GM21367 (cell line): ENCODE measurements around the gene SETD1A.

Source experiments
- ATAC-seq: cut with Tn5 transposase; IDR thresholded peaks from one replicate; pipeline ENCODE4 v1.9.1; 2021; ENCODE audit not compliant: unreplicated experiment

The SETD1A gene

DNA sequence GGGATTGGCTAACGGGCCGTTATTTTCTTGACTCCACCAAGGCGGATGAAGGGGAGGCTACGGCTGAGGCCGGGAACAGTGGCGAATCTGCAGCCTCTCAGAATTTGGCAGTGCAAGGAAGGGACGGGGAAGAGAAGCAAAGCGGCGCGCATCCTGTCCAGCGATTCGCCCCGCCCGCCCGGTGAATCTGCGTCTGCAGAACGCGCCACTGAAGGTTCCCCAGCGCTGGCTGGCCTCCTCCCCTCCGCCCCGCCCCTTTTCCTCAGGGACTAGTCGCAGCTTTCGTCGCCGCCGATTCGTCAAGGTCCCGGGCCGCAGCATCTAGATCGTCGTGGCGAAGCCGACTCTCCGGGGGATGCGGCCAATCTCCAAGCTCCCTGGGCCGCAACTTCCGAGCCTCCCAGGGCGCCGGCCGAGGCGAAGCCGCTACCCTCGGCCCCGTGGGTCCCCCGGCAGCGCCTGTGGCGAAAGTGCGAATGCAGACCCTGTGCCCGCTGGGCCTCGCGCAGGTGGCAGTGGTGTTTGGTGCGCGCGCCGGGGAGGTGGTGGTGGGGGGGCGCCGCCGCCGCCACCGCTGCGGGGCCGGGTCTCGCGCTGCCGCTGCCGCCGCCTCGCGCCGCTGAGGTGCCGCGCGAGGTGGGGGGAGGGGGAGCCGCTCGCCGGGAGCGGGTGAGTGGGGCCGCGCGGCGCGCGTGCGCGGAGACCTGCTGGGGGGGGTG, at the start of gene SETD1A:
Gene SETD1A (plus strand): TSS at position 299 of the 719 bp plus-strand sequence. CDS start 978 bp downstream, outside the sequence.
- ATAC-seq, result peak; percentile 44

DNA sequence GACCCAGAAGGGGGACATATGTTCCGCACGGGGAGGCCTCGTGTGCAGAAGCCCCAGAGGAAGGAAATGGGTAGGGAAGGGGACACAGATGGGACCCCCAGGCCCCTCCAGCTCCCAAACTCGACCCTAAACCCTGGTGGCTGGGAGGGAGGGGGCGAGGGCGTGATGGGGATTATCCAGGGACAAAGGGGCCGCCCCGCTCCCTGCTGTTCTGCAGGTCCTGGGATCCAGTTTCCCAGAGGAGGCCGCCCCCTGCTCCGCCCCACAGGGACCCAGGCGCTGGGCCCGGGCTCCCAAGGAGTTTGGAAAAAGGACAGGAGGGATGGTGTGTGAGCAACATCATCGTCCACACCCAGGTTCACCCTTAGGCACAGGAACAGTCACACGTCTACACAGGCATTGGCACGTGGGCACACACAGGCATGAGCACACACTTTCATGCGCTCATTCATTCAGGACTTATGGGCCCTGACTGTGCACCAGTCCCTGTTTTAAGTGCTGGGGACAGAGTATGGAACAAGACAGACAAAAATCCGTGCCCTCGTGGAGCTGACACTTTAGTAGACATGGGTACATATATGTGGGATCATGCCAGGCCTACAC, 47.0 kb upstream of the SETD1A start:
- no peak for ATAC-seq

DNA sequence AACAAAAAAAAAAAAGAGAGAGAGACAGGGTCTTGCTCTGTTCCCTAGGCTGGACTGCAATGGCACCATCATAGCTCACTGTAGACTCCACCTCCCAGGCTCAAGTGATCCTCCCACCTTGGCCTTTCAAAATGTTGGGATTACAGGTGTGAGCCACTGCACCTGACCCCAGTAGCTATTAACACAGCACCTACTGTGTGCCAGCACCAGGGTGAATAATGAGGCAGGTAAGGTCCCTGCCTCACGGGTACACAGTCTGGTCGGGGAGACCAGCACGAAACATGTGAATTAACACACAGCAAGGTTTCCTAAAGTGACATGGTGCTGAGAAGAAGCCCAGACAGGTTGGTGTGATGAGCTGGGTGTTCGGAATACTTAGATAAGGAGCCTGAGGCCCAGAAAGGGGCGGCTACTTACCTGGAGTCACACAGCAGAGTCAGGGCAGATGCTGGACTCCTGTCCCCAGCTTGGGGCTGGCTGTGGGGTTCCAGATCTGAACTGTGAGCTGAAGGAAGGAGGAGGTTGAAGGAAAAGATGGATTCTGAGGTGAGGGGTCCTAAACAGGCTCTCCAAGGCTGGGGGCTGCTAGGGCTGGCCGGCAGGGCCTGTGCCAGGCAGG, 44.7 kb upstream of the SETD1A start:
- no peak for ATAC-seq

DNA sequence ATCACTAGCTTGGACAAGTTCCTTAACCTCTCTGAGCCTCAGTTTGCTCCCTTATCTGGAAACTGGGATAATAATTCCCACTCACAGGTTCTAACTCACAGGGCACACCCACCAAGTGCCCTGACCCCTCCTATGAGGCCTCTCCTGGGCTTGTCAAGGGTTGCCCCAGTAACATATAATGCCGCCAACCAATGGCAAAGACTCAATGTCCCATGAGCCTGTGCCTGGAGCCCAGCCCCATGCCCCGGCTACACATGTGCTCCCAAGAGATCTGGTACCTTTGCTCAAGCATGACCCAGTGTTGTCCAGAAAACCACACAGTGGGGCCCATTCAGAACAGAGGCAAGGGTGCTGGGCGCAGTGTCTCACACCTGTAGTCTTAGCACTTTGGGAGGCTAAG, 42.7 kb upstream of the SETD1A start:
- ATAC-seq, result no peak

DNA sequence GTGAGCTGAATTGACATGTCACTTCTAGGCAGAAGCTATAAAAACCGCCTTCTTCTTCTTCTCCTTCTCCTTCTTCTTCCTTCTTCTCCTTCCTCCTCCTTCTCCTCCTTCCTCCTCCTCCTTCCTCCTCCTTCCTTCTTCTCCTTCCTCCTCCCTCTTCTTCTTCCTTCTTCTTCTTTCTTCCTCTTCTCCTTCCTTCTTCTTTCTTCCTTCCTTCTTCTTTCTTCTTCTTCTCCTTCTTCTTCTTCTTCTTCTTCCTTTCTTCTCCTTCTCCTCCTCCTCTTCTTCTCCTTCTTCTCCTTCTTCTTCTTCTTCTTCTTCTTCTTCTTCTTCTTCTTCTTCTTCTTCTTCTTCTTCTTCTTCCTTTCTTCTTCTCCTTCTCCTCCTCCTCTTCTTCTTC, 38.9 kb upstream of the SETD1A start:
- no peak for ATAC-seq

DNA sequence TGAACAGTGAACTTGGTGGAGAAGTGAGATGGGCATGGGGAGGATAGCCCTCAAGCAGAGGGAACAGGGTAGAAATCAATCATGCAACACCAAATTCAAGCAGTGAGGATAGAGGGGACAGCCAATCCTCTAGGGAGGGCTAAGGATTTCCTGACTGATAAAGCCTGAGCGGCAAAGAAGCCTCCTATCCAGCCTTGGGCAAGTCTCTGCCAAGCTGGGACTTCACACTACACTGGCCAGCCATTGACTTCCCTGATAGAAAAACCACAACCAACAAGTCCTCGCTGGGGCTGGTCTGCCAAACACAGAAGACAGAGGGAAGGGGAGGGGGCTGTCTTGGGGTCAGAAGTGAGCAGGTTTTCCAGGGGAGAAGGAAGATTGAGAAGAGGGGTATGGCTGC, 36.7 kb upstream of the SETD1A start:
- ATAC-seq, result no peak

DNA sequence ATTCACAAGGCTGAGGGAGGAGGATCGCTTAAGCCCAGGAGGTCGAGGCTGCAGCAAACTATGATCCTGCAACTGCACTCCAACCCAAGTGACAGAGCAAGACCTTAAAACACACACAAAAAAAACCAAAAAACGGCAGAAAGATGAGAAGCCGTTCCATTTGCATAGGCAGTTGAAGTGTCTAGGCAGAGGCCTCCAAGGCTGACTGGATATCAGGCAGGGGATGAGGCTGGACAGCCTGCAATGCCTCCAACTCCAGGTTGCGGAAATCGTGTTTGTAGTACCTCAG, 36.2 kb upstream of the SETD1A start:
- no peak for ATAC-seq

DNA sequence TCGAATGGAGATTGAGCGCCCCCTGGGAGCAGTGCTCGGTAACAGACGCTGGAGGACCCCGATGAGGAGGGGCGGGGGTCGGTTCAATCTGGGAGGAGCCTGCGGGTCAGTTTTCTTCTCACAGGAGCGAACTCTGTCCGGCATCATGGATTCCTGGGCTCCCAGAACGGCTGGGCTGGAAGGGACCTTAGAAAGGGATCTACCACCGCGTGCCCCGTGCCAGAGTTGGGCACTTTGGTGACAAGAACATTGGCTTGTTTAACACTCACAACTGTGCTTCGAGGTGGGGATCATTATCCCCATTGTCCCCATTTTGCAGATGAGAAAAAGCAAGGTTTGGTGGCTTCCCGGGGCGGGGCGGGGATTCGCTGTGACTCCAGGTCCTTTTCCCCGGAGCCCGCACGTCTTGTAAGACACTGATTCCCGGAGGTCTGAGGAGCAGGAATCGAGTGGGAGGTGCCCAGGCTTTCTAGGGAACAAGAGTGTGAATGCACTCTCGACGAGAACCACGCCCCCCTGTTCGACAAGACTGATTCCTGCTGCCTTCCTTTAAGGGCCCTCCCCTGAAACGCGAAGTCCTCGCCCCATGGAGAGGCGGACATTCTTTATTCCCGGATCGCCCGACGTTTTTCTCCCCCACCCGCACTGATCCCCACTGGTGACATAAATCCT, 35.7 kb upstream of the SETD1A start:
- no peak for ATAC-seq

DNA sequence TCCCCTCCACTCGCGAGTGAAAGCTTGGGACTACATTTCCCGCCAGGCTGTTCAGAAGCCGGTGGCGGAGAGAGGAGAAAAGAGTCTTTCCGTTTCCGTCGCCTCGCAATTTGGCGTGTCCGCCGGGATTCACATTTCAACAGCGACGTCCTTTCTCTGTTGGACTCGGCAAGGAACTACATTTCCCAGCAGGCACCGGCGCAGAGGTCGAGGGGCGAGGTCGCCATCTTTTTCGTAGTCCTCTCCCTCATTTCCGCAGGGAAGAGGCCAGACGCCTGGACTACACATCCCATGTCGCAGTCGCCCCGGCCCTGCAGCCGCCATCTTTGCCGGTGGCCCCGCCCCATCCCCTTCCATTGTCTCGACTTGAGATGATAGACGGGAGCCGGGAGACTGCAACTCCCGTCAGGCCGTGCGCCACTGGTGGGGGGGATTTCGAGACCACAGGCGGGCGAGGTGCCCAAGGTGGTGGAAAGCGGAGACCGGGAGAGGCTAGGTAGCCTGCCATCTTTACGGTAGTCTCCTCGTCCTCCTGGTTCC, 35.1 kb upstream of the SETD1A start:
- peak; percentile 52 for ATAC-seq

DNA sequence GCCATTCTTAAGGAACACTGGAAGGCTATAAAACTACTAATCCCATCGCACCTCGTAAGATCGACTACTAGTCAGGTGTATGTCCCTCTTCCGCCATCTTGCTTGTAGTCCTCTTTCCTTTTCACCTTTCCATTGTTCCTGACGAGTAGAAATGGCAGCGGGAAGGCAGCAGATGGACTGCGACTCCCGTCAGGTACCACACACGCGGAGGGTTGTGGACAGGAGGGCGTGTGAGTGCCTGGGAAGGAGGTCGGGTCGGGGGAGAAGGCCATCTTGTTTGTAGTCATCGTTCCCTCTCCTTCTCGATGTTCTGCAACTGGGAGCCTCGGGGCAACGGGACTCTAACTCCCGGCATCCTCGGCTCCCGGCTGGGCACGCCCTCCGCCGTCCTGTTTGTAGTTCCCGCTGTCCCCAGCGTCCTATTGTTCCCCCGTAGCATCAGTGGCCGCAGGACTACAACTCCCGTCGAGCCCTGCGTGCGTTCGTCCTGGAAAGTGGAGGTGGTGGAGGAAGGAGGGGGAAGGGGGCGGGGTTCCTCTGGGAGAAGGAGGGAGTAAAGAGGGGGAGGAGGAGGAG, 34.5 kb upstream of the SETD1A start:
- peak; percentile 57 for ATAC-seq

DNA sequence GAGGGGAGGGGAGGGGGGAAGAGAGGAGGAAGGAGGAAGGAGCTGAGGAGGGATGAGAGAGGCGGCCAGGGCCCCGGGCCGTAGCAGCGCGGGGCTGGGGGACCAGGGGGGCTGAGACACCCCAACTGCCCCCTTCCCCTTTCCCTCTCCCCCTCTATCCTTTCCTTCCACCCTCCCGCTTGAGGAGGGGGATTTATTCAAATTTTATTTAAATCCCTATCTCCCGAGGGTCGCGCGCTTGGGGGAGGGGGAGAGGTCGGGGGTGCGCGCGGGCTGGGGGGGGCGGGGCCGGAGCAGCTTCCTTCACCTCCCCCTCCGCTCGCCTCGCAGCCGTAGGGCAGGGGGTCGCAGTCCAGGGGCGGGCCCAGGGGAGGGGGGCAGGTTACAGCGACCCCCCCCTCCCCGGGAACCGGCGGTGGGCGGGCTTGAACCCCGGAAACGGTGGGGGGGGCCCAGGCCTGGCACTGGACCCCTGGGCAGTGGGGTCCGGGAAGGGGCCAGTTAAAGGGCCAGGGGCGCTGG, 33.9 kb upstream of the SETD1A start, which contains the start of gene FBXL19:
Gene FBXL19 (plus strand): TSS at position 19 of the 522 bp plus-strand sequence. CDS start 2,183 bp downstream, outside the sequence.
- ATAC-seq, result no peak

DNA sequence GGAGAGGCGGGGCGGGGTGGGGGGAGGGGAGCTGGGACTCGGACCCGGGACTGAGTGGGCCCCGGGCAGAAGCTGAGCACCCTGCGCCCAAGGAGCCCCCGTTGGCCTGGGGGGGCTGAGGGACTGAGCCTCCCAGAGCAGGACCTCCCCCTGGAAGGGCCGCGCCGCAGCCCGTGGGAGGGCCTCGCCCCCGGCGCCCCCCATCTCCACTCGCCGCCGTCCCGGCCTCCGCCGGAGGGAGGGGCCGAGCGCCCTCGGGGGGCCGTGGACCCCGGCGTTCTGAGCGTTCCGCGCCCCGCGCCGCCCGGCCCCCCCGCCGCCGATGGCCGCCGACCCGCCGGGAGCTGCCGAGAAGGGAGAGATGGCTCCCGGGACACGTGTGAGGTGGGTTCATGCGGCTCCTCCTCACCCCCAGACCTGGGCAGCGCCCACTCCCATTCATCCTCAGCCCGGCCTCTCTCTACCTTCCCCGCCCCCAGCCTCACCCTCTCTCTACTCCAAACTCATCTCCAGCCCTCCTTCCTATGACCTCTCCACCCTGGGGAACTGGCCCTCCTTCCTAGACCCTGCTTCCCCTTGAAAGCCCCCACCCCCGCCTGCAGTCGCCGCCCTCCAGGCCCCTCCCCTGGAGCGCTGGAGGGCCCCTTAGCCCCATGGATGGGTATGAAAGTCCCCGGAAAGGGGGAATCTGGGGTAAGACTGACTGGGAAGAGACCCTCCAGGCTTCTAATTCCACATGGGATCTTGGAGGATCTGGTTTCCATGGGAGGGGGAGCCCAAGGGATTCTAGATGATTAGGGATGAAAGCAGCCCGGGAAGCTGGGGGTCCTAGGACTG, 33.3 kb upstream of the SETD1A start:
- ATAC-seq, result no peak

DNA sequence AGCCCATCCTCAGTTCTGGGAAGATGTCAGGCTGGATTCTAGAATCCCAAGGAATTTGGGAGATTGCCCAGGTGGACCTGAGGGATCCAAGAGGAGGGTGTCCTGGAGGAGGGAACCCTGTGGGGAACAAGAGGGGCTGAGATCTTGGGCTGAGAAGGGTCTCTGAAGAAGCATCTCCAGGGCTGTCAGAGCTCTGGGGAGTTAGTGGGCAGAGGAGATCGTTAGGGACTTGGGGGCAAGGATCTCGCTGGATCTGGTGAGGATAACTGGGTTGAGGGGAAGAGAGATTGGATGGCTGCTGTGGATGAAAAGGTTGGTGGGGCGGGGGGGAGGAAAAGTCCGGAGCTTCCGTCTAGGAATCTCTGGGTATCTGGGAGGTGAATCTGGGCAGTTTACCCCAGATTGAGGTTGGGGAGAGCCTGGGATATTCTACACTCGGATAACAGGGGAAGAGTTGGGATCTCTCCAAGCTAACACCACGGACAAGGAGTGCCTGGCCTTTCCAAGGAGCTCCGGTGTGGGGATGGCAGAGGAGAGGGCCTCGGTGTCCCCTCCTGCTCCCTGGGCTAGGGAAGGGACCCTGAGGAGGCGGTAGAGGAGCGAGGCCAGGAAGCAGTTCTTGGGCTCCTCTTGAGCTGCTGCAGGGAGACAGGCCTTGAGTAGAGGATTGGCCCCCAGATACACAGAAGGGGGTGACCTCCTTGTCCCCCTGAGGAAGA, 32.5 kb upstream of the SETD1A start:
- no peak for ATAC-seq

DNA sequence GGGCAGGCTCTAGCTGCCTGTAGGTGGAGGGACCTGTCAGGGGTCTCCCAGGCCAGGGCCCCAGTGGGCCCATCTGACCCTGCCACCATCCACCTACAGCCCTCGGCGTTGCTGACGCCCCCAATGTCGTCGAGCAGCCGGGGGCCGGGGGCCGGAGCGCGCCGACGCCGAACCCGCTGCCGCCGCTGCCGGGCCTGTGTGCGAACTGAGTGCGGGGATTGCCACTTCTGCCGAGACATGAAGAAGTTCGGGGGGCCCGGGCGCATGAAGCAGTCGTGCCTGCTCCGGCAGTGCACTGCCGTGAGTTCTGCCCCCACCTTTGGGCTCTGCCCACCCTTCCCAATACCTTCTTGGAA, 31.9 kb upstream of the SETD1A start:
- ATAC-seq, result no peak

DNA sequence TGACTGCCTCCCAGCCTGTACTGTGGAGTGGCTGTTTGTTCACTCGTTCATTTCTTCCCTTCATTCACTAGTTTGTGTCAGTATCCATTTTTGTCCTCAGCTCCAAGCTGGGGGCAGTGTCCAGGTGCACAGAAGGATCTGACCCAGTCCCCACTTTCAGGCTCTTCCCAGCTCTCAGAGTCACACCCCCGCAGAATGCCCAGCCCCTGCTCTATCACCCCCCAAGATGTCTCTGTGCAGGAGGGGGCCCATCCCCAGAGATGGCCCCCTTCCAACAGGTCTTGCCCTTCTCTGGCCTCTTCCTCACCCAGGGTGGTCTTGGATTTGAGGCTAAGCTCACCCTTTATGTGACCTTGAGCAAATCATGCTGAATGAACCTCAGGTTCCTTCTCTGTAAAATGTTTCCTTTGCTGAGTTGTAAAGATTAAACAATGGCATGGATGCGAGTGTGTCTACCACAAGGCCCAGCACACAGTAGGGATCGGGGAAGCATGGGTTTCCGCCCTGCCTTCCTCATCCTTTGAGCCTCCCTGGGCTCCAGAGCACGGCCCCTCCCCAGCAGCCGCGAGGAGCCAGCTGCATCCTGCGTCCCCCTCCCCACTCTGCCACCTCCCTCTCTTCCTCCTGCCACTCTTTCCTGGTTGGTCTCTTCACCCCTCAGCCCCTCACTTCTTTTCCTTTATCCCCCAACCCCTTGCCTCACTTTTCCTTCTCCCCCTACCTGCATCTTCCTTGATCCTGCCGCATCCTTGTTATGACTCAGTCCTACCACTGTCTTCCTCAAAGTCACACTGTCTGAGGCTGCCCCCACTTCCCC, 31.4 kb upstream of the SETD1A start:
- ATAC-seq, result no peak

DNA sequence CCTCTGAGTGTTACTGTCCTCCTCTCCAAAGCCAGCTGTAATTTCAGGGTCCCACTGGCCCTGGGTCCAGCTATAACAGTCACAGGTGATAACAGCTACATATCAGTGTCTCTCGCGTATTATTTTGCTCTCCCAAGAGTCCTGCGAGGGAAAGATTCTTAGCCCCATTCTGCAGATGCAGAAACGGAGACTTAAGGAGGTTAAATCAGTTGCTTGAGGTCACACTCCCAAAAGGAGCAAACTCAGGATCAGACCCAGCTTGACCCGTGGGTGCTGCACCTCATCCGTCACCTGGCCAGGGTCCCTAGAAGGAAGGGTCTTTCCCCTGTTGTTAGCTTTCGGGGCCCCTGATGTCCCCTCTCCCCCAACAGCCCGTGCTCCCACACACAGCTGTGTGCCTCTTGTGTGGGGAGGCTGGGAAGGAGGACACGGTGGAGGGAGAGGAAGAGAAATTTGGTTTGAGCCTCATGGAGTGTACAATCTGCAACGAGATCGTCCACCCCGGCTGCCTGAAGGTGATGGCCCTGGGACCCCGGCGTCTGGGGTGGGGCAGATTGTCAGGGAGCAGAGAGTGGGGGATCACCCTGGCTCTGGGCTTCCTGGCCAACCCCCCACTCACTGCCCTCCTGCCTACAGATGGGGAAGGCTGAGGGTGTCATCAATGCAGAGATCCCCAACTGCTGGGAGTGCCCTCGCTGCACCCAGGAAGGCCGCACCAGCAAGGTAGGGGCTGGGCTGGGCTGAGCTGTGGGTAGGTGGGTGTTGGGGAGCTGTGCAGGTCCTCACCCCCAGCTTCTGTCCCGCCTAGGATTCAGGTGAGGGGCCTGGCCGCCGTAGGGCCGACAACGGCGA, 30.4 kb upstream of the SETD1A start:
- no peak for ATAC-seq

DNA sequence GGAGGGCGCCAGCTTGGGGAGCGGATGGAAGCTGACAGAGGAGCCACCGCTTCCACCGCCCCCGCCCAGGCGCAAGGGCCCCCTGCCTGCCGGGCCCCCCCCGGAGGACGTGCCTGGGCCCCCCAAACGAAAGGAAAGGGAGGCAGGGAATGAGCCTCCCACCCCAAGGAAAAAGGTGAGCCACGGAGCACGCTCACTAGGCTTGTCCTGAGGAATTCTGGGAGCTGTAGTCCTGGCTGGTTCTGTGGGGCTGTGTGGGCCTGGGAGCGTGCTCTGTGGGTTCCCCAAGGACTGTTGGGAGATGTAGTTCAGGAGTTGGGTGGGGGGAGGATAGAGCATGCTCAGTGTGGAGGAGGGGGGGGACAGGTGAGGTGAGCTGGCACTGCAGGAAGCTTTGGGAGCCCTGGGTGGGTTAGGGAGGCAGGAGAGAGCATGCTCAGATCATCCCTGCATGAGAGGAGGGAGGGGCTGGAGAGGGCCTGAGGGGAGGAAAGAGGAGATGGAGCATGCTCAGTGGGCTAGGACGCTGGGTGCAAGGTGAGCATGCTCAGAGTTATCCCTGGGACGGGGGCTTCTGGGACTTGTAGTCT, 29.7 kb upstream of the SETD1A start:
- no peak for ATAC-seq
